Stimulated activated CD8-positive, alpha-beta memory T cell treated with anti-CD3 and anti-CD28 coated beads, Interleukin-4, amount 100 ng/mL, for 24 hours (primary cell): ENCODE measurements around the gene FBXL19.

Experiments
- DNase-seq: peaks from one replicate; pipeline ENCODE4 v3.0.0-alpha.2; 2020; ENCODE audit warnings: low read depth

The FBXL19 gene

DNA sequence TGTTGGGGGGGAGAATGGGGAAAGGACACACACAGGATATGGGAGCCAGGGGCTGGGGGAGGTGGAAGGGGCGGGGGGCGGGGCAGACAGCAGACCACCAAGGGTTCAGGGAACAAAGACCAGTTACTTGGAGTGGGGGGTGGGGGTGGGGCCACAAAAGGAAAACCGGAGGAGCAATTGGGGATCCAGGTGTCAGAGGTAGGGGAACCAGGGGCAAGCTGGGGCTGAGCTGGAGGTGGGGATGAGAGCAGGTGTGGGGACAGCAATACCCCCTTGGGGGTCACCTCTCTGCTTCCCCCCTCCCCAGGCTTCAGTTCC, 24.1 kb downstream of the FBXL19 start:
- no peak for DNase-seq

GRCh38 chr16:30947859-30948666, 24.7 kb downstream of the FBXL19 start:
- DNase-seq, result no peak

- DNase-seq, result no peak
Measured at GRCh38 chr16:30948667-30949649, 25.6 kb downstream of the FBXL19 start, which contains the start of gene ORAI3. Gene ORAI3 (plus strand): TSS chr16:30949068. CDS start chr16:30949290, 222 bp downstream.

GRCh38 chr16:30949650-30950515, 26.5 kb downstream of the FBXL19 start:
- no peak for DNase-seq

DNA sequence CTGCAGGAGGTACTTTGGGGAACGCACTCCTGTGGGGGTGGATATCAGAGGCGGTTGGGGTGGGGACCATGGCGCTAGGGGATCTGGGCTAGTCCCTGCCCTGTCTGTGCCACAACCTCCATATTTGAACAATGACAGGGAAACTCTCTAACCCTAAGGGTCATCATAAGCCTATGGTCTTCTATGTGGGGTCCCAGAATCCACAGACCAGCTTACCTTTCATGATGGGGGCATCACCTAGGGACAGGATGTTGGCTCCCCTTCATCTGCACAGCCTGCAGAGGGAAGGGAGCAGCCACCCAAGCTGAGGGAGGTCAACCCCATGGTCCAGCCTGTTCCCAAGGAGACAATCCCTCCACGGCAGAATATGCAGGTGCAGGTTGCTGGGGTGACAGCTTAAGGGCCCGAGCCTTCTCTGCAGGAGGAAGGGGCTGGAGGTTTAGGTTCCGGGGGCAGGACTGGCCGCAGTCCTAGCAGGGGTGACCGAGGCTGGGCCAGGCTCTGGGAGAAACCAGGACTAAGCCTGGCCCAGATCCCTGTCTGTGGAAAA, 27.2 kb downstream of the FBXL19 start:
- no peak for DNase-seq

DNA sequence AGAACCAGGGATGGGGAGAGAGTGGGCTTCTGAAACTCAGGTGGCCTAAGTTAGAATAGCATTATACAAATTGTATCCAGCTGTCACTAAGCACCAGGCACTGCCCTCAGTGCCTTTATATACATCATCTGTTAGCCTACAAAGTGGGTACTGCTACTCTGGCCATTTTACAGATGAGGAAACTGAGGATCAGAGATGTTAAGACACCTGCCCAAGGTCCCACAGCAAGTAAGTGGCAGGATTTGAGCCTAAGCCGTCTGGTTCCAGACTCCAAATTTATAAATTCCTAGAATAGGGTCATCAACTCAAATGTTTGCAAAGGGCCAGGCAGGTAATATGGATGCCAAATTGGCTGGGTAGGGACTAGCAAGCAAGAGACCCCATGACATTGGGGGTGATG, 27.8 kb downstream of the FBXL19 start:
- DNase-seq, result no peak

- DNase-seq, result no peak
Measured at GRCh38 chr16:30951750-30952149, 28.4 kb downstream of the FBXL19 start.

DNA sequence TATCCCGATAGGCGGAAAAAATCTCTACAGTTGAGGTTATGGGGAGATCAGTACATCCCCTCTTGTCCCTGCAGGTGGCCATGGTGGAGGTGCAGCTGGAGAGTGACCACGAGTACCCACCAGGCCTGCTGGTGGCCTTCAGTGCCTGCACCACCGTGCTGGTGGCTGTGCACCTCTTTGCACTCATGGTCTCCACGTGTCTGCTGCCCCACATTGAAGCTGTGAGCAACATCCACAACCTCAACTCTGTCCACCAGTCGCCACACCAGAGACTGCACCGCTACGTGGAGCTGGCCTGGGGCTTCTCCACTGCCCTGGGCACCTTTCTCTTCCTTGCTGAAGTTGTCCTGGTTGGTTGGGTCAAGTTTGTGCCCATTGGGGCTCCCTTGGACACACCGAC, 29.7 kb downstream of the FBXL19 start:
- DNase-seq, result no peak

DNA sequence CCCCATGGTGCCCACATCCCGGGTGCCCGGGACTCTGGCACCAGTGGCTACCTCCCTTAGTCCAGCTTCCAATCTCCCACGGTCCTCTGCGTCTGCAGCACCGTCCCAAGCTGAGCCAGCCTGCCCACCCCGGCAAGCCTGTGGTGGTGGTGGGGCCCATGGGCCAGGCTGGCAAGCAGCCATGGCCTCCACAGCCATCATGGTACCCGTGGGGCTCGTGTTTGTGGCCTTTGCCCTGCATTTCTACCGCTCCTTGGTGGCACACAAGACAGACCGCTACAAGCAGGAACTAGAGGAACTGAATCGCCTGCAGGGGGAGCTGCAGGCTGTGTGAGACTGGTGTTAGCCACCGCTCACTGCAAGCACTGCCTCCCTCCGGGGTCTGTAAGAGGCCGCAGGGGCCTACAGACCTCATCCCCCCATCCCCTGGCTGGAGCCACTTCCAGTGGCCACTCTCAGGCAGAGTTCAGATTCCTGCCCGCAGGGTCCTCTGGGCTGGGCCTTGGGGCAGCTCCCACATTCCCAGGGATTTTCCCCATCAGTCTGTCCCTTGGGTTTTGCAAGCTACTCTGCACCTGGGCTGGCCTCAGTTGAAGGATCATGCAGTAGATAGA, 30.2 kb downstream of the FBXL19 start:
- peak; percentile 53 for DNase-seq

- no peak for DNase-seq
Measured at GRCh38 chr16:30954993-30955392, 31.6 kb downstream of the FBXL19 start.

DNA sequence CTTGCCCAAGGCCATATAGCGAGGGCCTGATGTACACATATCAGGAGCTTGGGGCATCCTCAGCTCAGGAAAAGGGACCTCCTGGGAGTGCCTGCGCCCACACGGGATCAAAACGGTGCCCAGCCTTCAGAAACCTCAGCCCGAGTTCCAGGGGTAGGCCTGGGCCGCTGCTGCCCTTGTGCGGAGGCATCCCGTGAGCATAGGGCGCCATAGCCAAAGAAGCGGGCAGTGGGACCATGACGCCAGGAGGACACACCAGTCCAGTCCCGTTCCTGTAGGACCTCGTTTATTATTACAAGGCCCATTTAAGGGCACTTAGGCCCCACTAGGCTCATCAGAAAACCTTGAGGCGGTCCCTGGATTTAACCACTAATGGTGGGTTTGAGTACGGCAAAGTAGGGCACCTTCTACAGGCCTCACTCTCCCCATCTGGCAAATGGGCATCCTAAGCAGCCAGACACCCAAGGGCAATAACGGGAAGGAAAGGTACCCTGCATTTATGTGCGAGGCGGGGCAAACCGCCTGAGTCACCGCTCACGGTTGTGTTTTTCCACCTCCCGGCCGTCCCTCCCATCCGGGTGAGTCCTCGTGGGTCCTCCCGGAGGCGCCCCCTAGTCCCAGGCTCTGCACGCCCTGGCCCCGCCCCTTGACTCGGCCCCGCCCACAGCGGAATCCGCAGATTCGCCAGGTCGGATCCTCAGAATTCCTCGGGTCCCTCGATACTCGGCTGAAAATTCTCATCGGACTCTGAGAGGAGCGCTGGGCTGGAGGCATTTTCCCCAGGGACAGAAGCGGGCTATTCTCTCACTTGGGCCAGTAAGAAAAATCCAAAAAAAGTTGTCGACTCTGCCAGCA, 33.5 kb downstream of the FBXL19 start:
- DNase-seq, result peak; percentile 86

DNA sequence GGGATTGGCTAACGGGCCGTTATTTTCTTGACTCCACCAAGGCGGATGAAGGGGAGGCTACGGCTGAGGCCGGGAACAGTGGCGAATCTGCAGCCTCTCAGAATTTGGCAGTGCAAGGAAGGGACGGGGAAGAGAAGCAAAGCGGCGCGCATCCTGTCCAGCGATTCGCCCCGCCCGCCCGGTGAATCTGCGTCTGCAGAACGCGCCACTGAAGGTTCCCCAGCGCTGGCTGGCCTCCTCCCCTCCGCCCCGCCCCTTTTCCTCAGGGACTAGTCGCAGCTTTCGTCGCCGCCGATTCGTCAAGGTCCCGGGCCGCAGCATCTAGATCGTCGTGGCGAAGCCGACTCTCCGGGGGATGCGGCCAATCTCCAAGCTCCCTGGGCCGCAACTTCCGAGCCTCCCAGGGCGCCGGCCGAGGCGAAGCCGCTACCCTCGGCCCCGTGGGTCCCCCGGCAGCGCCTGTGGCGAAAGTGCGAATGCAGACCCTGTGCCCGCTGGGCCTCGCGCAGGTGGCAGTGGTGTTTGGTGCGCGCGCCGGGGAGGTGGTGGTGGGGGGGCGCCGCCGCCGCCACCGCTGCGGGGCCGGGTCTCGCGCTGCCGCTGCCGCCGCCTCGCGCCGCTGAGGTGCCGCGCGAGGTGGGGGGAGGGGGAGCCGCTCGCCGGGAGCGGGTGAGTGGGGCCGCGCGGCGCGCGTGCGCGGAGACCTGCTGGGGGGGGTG, 34.2 kb downstream of the FBXL19 start, which contains the start of gene SETD1A:
Gene SETD1A (plus strand): TSS at position 299 of the 719 bp plus-strand sequence. CDS start 978 bp downstream, outside the sequence.
- DNase-seq, result peak; percentile 95

DNA sequence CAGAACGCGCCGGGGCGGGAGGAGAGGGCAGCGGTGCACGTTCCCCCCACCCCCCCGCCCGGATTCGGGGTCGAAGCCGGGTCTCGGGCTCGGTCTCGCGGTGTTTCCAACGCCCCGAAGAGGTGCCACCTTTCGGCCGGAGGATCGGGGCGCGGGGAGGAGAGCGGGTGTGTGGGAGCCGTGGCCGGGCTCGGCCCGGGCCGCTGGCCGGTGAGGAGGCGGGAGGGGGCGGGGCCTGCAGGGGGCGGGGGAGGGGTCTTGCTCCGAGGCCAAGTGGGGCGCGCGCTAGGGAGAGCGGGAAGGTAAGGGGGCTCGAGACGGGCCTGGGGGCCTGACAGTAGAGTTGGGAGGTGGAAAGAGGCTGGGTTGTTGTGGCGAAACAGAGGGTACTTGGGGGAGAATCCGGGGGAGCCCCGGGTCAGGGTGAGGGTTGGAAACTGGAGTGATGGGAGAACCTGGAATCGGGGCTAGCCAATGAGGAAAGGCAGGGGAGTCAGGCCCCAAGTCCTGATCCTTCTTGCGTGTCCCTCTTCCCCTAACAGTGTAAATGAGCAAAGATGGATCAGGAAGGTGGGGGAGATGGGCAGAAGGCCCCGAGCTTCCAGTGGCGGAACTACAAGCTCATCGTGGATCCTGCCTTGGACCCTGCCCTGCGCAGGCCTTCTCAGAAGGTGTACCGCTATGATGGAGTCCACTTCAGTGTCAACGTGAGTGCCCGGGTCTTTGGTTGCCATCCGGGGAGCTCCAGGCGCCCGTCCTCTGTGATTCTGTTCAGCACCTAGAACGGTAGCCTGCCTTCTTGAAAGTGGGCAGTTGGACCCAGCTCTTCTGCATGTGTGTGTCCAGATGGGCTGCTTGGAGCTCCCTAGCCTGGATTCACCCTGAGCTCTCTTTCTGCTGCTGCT, 35.1 kb downstream of the FBXL19 start:
- DNase-seq, result no peak

DNA sequence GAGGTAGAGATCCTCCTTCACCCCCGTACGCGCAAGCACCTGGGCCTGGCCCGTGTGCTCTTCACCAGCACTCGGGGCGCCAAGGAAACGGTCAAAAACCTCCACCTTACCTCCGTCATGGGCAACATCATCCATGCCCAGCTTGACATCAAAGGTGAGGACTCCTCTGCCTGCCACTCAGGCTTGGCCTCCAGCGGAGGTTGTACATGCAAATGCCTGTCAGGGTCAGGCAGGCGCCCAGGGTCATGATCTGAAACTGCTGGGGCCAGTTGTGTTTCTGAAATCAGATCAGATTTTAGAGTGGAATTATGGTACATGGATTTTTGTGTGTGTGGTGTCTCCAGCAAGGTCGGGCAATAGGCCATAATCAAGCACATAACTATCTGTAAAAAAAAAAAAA, 38.0 kb downstream of the FBXL19 start:
- DNase-seq, result no peak

GRCh38 chr16:30963925-30964511, 40.6 kb downstream of the FBXL19 start:
- no peak for DNase-seq

GRCh38 chr16:30964574-30965226, 41.3 kb downstream of the FBXL19 start:
- no peak for DNase-seq

DNA sequence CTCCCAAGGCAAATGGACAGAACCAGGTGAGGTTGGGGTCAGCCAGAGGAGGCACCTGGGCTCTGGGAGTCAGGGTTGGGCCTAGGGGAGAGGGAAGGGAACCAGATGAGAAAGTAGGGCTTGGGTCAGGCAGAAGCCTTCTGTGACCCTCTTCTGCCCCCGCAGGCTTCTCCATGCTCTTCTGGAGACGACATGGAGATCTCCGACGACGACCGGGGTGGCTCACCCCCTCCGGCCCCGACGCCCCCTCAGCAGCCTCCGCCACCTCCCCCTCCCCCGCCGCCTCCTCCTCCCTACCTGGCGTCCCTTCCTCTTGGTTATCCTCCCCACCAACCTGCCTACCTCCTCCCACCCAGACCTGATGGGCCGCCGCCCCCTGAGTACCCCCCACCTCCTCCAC, 42.1 kb downstream of the FBXL19 start:
- no peak for DNase-seq
